ENCODE data around the gene KRT7. TPM values are rescaled to one million over a fixed set of nuclear protein-coding genes. Genes with fewer than 3 reads are reported as not detected.

KRT7 gene
- total and polyA plus RNA-seq, 2 donors (not counting 1 experiment from before 2014, with no cell fraction given): not detected

DNA sequence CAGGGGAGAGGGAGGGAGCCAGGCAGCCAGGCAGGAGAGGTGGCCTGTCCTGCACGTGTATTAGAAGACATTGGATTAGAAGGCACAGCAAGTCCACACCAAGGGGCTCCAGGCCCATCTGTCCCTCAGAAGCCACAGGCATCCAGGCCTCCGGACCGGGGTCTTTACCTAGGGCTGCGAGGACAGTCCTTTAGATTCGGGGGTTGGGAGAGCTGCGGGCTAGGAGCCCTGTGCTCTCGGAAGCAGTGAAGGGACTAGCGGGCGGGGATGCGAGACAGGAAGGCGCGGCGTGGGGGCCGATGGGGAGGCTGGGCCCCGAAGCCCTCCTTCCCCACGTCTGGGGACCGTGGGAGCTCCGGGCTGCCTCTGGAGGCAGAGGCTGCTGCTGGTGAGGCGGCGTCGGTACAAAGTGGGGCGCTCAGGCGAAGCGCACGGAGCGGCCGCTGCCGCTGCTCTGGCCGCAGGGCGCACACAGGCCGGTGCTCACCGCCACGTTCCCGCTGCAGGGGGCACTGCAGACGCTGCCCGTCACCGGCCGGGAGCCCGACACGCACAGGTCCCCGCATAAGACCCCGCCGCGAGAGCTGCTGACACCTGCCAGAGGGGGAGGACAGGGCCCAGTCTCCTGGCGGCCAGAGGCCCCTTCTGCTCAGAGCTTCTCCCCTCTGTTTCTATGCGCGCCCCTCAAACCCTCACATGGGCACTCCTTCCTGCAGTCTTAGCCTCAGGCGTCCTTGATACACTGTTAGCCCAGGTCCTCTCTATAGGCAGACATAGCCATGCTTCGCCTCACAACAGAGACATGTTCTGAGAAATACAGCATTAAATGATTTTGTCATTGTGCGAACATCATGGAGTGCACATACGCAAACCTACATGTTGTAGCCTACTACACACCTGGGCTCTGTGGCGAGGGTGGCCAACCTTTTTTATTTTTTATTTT, 17.3 kb downstream of the KRT7 start:
- no peaks in the 10 kb centered on the region for H4K20me1 ChIP-seq (ENCODE audit: control insufficient read depth, insufficient read depth, low read length, poor library complexity, severe bottlenecking)
- TF ChIP-seq, protein P1, sequence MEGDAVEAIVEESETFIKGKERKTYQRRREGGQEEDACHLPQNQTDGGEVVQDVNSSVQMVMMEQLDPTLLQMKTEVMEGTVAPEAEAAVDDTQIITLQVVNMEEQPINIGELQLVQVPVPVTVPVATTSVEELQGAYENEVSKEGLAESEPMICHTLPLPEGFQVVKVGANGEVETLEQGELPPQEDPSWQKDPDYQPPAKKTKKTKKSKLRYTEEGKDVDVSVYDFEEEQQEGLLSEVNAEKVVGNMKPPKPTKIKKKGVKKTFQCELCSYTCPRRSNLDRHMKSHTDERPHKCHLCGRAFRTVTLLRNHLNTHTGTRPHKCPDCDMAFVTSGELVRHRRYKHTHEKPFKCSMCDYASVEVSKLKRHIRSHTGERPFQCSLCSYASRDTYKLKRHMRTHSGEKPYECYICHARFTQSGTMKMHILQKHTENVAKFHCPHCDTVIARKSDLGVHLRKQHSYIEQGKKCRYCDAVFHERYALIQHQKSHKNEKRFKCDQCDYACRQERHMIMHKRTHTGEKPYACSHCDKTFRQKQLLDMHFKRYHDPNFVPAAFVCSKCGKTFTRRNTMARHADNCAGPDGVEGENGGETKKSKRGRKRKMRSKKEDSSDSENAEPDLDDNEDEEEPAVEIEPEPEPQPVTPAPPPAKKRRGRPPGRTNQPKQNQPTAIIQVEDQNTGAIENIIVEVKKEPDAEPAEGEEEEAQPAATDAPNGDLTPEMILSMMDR (IDR thresholded peaks at IDR 0.05): no peak
- no peak for TF ChIP-seq EZH2 (IDR thresholded peaks at IDR 0.05; ENCODE audit: borderline replicate concordance, insufficient read depth, low read depth, low read length, poor library complexity, severe bottlenecking)
- no peaks in the 10 kb centered on the region for H3K79me2 ChIP-seq (ENCODE audit: control insufficient read depth, insufficient read depth, low read length)
- POLR2A ChIA-PET: no interaction called here
- no peak overlapping the region for H3K4me3 Mint-ChIP-seq
- H2AFZ ChIP-seq (ENCODE audit: insufficient read depth, low read depth, low read length, poor library complexity, severe bottlenecking): no peak overlapping the region
- no peaks in the 10 kb centered on the region for H3K9me3 ChIP-seq (ENCODE audit: control extremely low read depth in 1 of 3, control insufficient read depth in 2 of 3, insufficient read depth in 1 of 3, low read length in 2 of 3)
- H3K9me3 Mint-ChIP-seq (ENCODE audit: insufficient read depth): no peaks in the 10 kb centered on the region
- no peak overlapping the region for H3K9ac ChIP-seq (ENCODE audit: low read length)
- 27% methylated on average over 50 of the region's 52 CpGs for WGBS (ENCODE audit: insufficient coverage)
- H3K27me3 ChIP-seq (replicated peaks in 1 of 4; ENCODE audit: control extremely low read depth in 1 of 4, control insufficient read depth in 3 of 4, insufficient read depth in 4 of 4, low read length in 3 of 4): peaks cover 0 to 20% (median 4%) of the 10 kb centered on the region in 4 experiments
- no peak for ATAC-seq (ENCODE audit: low read depth)
- H3K36me3 ChIP-seq (replicated peaks in 1 of 2; ENCODE audit: control extremely low read depth in 1 of 2, control insufficient read depth in 1 of 2, extremely low read depth in 1 of 2, insufficient read depth in 2 of 2, low read length in 1 of 2): no peaks in the 10 kb centered on the region
- CTCF ChIA-PET: interaction anchor here (0.5 to 0.9 kb wide), 2 partner anchors 29 to 1487 kb away, joined by 3 to 4 read pairs; partner anchors contain the start of gene ATF1
- peaks cover 42% of the 10 kb centered on the region for H3K27me3 Mint-ChIP-seq
- H3K4me1 Mint-ChIP-seq: peaks cover 2% of the 10 kb centered on the region
- intact Hi-C loops (cut with micrococcal nuclease): no loop called here
- H3K4me1 ChIP-seq (ENCODE audit: control insufficient read depth in 2 of 2, insufficient read depth in 2 of 2, low read length in 2 of 2): no peaks in the 10 kb centered on the region
- H3K4me3 ChIP-seq (ENCODE audit: control extremely low read depth in 1 of 5, extremely low read depth in 1 of 5, insufficient read depth in 1 of 5, low read depth in 2 of 5, low read length in 4 of 5): no peak overlapping the region
- no peak overlapping the region for H3K4me2 ChIP-seq (replicated peaks; ENCODE audit: low read depth, low read length, poor library complexity, severe bottlenecking)
- H3K27ac ChIP-seq (ENCODE audit: low read length in 2 of 2): no peak overlapping the region
- H3K27ac Mint-ChIP-seq: no peak overlapping the region
- no peak for DNase-seq
